Measurements from ENCODE around the gene CD300LB. TPM values are rescaled to one million over a fixed set of nuclear protein-coding genes. Genes with fewer than 3 reads are reported as not detected.

Gene CD300LB
- total RNA-seq, 2 donors from 2014 or later = 0.64 to 0.80 TPM

GRCh38 chr17:74516561-74517328 lies 14.5 kb downstream of the CD300LB start:
- WGBS = 89% methylated on average over 3 of the region's 3 CpGs
- H3K9me3 ChIP-seq = no peaks in the 10 kb centered on the region
- no peak overlapping the region for H3K4me3 ChIP-seq
- H3K27me3 ChIP-seq (replicated peaks; ENCODE audit: insufficient read depth) = no peaks in the 10 kb centered on the region
- intact Hi-C loops (cut with DNase I) = no loop called here
- H3K4me1 ChIP-seq (replicated peaks) = no peaks in the 10 kb centered on the region
- H3K36me3 ChIP-seq = no peaks in the 10 kb centered on the region
- no peak overlapping the region for H3K27ac ChIP-seq
- no peak for DNase-seq (ENCODE audit: low spot score)
- no peak for TF ChIP-seq CTCF (IDR thresholded peaks at IDR 0.05)
- no peak for TF ChIP-seq POLR2AphosphoS5 (IDR thresholded peaks at IDR 0.05)
- no peak for TF ChIP-seq POLR2A (IDR thresholded peaks at IDR 0.05)

GRCh38 chr17:74515941-74516340 lies 15.3 kb downstream of the CD300LB start:
- H3K27me3 ChIP-seq (replicated peaks; ENCODE audit: insufficient read depth) = no peaks in the 10 kb centered on the region
- TF ChIP-seq POLR2A (IDR thresholded peaks at IDR 0.05) = no peak
- TF ChIP-seq POLR2AphosphoS5 (IDR thresholded peaks at IDR 0.05) = no peak
- no peak for TF ChIP-seq CTCF (IDR thresholded peaks at IDR 0.05)
- no peak overlapping the region for H3K4me3 ChIP-seq
- WGBS = 71% methylated on average over 4 of the region's 4 CpGs
- intact Hi-C loops (cut with DNase I) = no loop called here
- H3K9me3 ChIP-seq = no peaks in the 10 kb centered on the region
- no peaks in the 10 kb centered on the region for H3K4me1 ChIP-seq (replicated peaks)
- no peak for DNase-seq (ENCODE audit: low spot score)
- H3K27ac ChIP-seq = no peak overlapping the region
- no peaks in the 10 kb centered on the region for H3K36me3 ChIP-seq

GRCh38 chr17:74514632-74515334 lies 16.5 kb downstream of the CD300LB start:
- no peak for DNase-seq (ENCODE audit: low spot score)
- H3K27me3 ChIP-seq (replicated peaks; ENCODE audit: insufficient read depth) = no peaks in the 10 kb centered on the region
- no peaks in the 10 kb centered on the region for H3K4me1 ChIP-seq (replicated peaks)
- 89% methylated on average over 10 of the region's 10 CpGs for WGBS
- no peak overlapping the region for H3K4me3 ChIP-seq
- no peaks in the 10 kb centered on the region for H3K9me3 ChIP-seq
- H3K36me3 ChIP-seq = no peaks in the 10 kb centered on the region
- intact Hi-C loops (cut with DNase I) = no loop called here
- TF ChIP-seq POLR2A (IDR thresholded peaks at IDR 0.05) = no peak
- TF ChIP-seq POLR2AphosphoS5 (IDR thresholded peaks at IDR 0.05) = no peak
- no peak for TF ChIP-seq CTCF (IDR thresholded peaks at IDR 0.05)
- no peak overlapping the region for H3K27ac ChIP-seq

- H3K27ac ChIP-seq = no peak overlapping the region
- 95% methylated on average over 3 of the region's 3 CpGs for WGBS
- H3K4me1 ChIP-seq (replicated peaks) = no peaks in the 10 kb centered on the region
- H3K9me3 ChIP-seq = no peaks in the 10 kb centered on the region
- TF ChIP-seq POLR2A (IDR thresholded peaks at IDR 0.05) = no peak
- no peak overlapping the region for H3K4me3 ChIP-seq
- H3K27me3 ChIP-seq (replicated peaks; ENCODE audit: insufficient read depth) = no peaks in the 10 kb centered on the region
- no peaks in the 10 kb centered on the region for H3K36me3 ChIP-seq
- intact Hi-C loops (cut with DNase I) = no loop called here
- DNase-seq (ENCODE audit: low spot score) = no peak
Measured at GRCh38 chr17:74513987-74514631, 17.2 kb downstream of the CD300LB start.

GRCh38 chr17:74512624-74513091 lies 18.6 kb downstream of the CD300LB start:
- no peaks in the 10 kb centered on the region for H3K36me3 ChIP-seq
- 70% methylated on average over 7 of the region's 7 CpGs for WGBS
- H3K27me3 ChIP-seq (replicated peaks; ENCODE audit: insufficient read depth) = no peaks in the 10 kb centered on the region
- DNase-seq (ENCODE audit: low spot score) = no peak
- H3K4me1 ChIP-seq (replicated peaks) = no peaks in the 10 kb centered on the region
- no peaks in the 10 kb centered on the region for H3K9me3 ChIP-seq
- TF ChIP-seq POLR2A (IDR thresholded peaks at IDR 0.05) = no peak
- intact Hi-C loops (cut with DNase I) = no loop called here
- H3K4me3 ChIP-seq = no peak overlapping the region
- no peak overlapping the region for H3K27ac ChIP-seq

Measured in prostate gland (tissue), 2 donors.